GM10266 (cell line): ENCODE data around the gene GTF2H2C_2.
"Not testable (repeated sequence)": the region's sequence is repeated elsewhere in the genome, so short reads cannot be mapped to it uniquely, and the experiment has no call there.

ENCODE experiments used
- DNase-seq: peaks from one replicate; pipeline ENCODE4 v3.0.0; 2012; ENCODE audit errors: extremely low spot score

Gene GTF2H2C_2

DNA sequence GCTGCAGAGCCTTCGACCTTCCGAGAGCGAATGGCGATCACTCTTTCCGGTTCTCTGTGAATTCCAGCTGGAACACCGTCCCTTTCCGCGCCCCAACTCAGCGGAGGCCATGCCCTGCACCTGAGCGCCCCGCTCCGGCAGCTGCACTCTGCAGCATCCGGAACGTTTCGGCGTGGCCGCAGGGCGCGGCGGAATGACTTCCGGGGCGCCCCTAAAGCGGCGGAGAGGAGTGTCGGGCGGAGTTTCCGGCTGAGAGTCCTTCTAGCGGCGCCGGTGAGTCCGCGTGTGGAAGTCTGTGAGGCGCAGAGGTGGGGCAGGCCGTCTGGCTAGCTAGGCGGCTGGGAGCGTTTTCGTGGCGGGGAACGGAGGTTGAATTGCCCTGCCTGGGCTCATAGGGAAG is at the start of gene GTF2H2C_2:
Gene GTF2H2C_2, plus strand, starts transcription at position 252 of the 400 bp plus-strand sequence.
- DNase-seq = not testable (repeated sequence)

DNA sequence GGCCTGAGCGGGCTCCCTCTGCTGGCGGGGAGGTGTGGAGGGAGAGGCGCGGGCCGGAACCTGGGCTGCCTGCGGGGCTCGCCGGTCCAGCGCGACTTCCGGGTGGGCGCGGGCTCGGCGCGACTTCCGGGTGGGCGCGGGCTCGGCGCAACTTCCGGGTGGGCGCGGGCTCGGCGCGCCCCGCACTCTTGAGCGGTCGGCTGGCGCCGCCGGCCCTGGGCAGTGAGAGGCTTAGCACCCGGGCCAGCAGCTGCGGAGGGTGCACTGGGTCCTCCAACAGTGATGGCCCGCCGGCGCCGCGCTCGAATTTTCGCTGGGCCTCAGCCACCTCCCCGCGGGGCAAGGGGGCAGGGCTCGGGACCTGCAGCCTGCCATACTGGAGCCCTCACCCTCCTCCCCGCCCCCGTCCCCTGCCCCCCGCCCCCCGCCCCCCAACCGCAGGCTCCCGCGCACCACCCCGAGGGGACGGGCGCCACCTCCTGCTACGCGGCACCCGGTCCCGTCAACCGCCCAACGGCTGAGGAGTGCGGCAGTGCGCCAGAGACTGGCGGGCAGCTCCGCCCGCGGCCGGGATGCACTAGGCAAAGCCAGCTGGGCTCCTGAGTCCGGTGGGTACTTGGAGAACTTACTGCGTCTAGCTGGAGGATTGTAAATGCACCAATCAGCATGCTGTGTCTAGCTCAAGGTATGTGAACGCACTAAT is 14.0 kb upstream of the GTF2H2C_2 start:
- not testable (repeated sequence) for DNase-seq

DNA sequence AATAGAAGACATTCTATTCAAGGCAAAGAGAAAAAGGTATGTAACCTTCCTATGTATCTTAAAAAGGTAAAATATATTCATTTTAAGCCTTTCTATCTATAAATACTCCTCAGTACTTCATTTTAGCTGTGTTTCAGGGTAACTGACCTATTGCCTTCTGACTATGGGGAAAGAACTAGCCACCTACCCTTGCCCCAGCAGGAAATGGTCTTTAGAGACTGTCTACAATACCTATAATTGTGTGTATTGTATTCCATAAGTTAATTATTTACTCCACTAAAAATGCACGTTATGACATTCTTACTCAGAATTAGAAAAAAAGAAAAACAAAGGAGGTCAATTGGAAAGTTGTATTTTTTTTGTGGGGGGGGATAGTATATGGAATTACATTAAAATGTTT is 6.2 kb downstream of the GTF2H2C_2 start:
- not testable (repeated sequence) for DNase-seq

DNA sequence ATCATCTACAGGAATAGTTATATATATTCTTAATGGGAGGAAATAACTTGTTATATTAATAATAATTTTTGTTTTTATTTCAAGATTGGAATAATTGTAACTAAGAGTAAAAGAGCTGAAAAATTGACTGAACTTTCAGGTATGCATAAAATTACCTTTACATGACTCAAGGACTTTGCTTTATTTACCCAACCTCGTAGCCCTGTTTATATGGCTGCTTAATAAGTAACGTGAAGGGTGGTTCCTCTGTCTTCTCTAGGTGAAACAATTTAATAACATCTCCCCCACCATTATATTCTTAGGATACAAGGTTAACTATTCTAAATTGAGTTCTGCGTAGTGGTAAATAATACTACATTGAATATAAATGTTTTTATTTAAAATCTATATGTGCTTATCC is 8.0 kb downstream of the GTF2H2C_2 start:
- DNase-seq = not testable (repeated sequence)

- DNase-seq = not testable (repeated sequence)
Observed at GRCh38 chr5:70438518-70438917, 23.4 kb downstream of the GTF2H2C_2 start.

- DNase-seq = not testable (repeated sequence)
Observed at GRCh38 chr5:70449565-70449964, 34.4 kb downstream of the GTF2H2C_2 start.

GRCh38 chr5:70451249-70451984 is 36.2 kb downstream of the GTF2H2C_2 start:
- DNase-seq = not testable (repeated sequence)

GRCh38 chr5:70457093-70457492 is 41.9 kb downstream of the GTF2H2C_2 start:
- not testable (repeated sequence) for DNase-seq

DNA sequence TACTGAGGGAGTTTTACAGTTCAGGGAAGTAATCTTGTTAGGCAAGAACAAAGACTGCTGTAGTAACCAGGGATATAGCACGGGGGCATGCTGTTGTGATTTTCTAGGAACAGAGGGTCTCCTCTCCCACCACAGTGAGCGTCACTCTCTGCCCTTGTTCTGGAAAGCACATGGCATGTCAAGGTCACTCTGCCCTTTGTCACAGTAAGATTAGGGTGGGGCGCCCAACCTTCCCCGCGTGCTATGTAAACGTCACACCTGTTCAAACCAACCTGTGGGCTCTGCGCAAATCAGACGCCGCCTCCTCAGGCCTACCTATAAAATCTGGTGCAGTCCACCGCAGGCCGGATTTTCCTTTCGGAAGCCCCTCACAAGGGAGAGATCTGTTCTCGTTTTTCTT is 44.0 kb downstream of the GTF2H2C_2 start:
- not testable (repeated sequence) for DNase-seq

GRCh38 chr5:70461984-70462383 is 46.8 kb downstream of the GTF2H2C_2 start:
- DNase-seq = not testable (repeated sequence)

GRCh38 chr5:70464019-70464637 is 49.0 kb downstream of the GTF2H2C_2 start:
- DNase-seq = not testable (repeated sequence)

- not testable (repeated sequence) for DNase-seq
Observed at GRCh38 chr5:70469926-70470509, 54.9 kb downstream of the GTF2H2C_2 start.
